Heart left ventricle (tissue), 16 donors: Measurements from ENCODE around the gene HIPK2. TPM values are rescaled to one million over a fixed set of nuclear protein-coding genes. Genes with fewer than 3 reads are reported as not detected.

Source experiments
- ATAC-seq, 4 donors: fragments of 200-7000 bp; cut with Tn5 transposase; one replicate each; pipeline ENCODE4 v1.9.1; 2020 to 2022; ENCODE audit warnings: moderate library complexity in 4 of 4, mild to moderate bottlenecking in 3 of 4, moderate number of reproducible peaks in 1 of 4
- DNase-seq, 5 donors: peaks; one replicate each; pipeline ENCODE4 v3.0.0-alpha.2; 2020
- H3K27ac ChIP-seq, 12 donors: fragments of 200-600 bp; sonication (generic) in 4 of 12; one replicate each; pipeline versions ENCODE4 v1.5.0 to v1.8.0; 2016 to 2022; ENCODE audit warnings: mild to moderate bottlenecking in 2 of 12
- H3K27me3 ChIP-seq, 9 donors: fragments of 200-600 bp; sonication (generic) in 2 of 9; one replicate each; pipeline versions ENCODE4 v1.5.1 to v1.8.0; 2016 to 2022; ENCODE audit warnings: mild to moderate bottlenecking in 3 of 9
- H3K36me3 ChIP-seq, 9 donors: fragments of 200-600 bp; sonication (generic) in 2 of 9; one replicate each; pipeline versions ENCODE4 v1.5.0 to v1.8.0; 2018 to 2022; ENCODE audit warnings: mild to moderate bottlenecking in 2 of 9
- H3K4me1 ChIP-seq, 12 donors: fragments of 200-600 bp; sonication (generic) in 4 of 12; one replicate each; pipeline versions ENCODE4 v1.5.0 to v1.8.0; 2016 to 2022; ENCODE audit warnings: mild to moderate bottlenecking in 3 of 12
- H3K4me3 ChIP-seq, 12 donors: fragments of 200-600 bp; sonication (generic) in 4 of 12; one replicate each; pipeline versions ENCODE4 v1.5.0 to v1.8.0; 2017 to 2022; ENCODE audit warnings: mild to moderate bottlenecking in 9 of 12, moderate library complexity in 4 of 12
- H3K9me3 ChIP-seq, 12 donors: fragments of 200-600 bp; sonication (generic) in 4 of 12; one replicate each; pipeline versions ENCODE4 v1.5.0 to v1.8.0; 2016 to 2022; ENCODE audit warnings: mild to moderate bottlenecking in 1 of 12
- CTCF ChIP-seq, 12 donors: fragments of 200-600 bp; sonication (generic) in 4 of 12; IDR thresholded peaks; one replicate each; pipeline versions ENCODE4 v1.5.0 to v1.8.0; 2018 to 2022; ENCODE audit warnings: antibody characterized with exemption in 12 of 12, mild to moderate bottlenecking in 5 of 12
- POLR2A ChIP-seq, 2 donors: fragments of 450-650 bp; IDR thresholded peaks; one replicate each; pipeline ENCODE4 v1.6.1; 2017; ENCODE audit warnings: antibody characterized with exemption in 2 of 2, mild to moderate bottlenecking in 2 of 2, moderate library complexity in 2 of 2
- WGBS, 4 donors: extraction: QIAGEN DNeasy Blood & Tissue Kit in 2 of 4; methylation state at CpG; one replicate each; pipeline versions ENCODE4 v1.1.5 to v1.1.7; 2013 to 2018; 5-methylcytosine and 5-hydroxymethylcytosine counted together
- intact Hi-C, 10 donors: fragments of 100-400 bp; cut with DNase I; formaldehyde crosslinking; loops; one replicate each; pipeline versions ENCODE4 v1.11.1 to v1.14.2; 2022
- polyA plus RNA-seq, 2 donors: library from polyadenylated mRNA; stranded (reverse); fragments of 200-250 nt; gene quantifications; one replicate each; pipeline ENCODE4 v1.2.3, GENCODE V29; 2013
- total RNA-seq, 9 donors: library from RNA; depleted of rRNA in 2 of 9; stranded (reverse); fragments of >200 nt in 2 of 9; fragmentation: NEBNext Ultra II Directional in 3 of 9; extraction: Animal tissue kit (Norgen Biotek cat#: 25700) in 3 of 9; gene quantifications; one replicate each; pipeline versions ENCODE4 v1.1.0 to v1.2.4, GENCODE V29; 2016 to 2023
- donor health status: ischemic (EF 13 %, LVEDD 7.1; RV severe dilation, severe dysfunction).
- donor health status: healthy with polysubstance abuse.
- donor health status: DM: no; HTN: yes; CAD: no.
- donor health status: DM: no; HTN: no; CAD: no.
- donor health status: ischemic (EF 25% LVEDD 6.9; RV normal size, moderate dysfunction).
- donor health status: ischemic (EF 25% LVEDD 5.7; RV mildly dilated, moderate dysfunction).
- donor health status: healthy.
- donor health status: DM: yes; HTN: yes; CAD: no.
- donor health status: ischemic (EF 35%, LVEDD 5.7; RV mildly dilated, moderate dysfunction).
- donor health status: nonischemic (EF 11% LVEDD 7.7; RV severe dilation, severe dysfunction).
- donor health status: DM: yes; HTN: yes; CAD: no.
- donor health status: PGD.
- donor health status: ischemic (EF 29% LVEDD 5.4; RV normal size, mild dysfunction).
- donor health status: nonischemic (EF 23%, LVEDD 6.1; RV moderate dilation, normal function).

Gene HIPK2
- total and polyA plus RNA-seq, 11 donors, result 43.2 to 244 (median 143) TPM

GRCh38 chr7:139566736-139567646 lies 210.8 kb downstream of the HIPK2 start:
- peaks cover 0 to 4% (median 0%) of the 10 kb centered on the region in 12 donors for H3K9me3 ChIP-seq
- intact Hi-C loops, result no loop called here
- ATAC-seq (no peak), DNase-seq (peak in 1 of 5 donors; percentile 12)
- no peaks in the 10 kb centered on the region for H3K27me3 ChIP-seq
- TF ChIP-seq POLR2A (IDR thresholded peaks at IDR 0.05) (no peak), CTCF (IDR thresholded peaks at IDR 0.05) (no peak)
- no peak overlapping the region for H3K4me3 ChIP-seq
- 83 to 88% (median 86%) methylated on average over 14 to 15 of the region's 15 CpGs for WGBS, 4 donors
- peaks cover 0 to 39% (median 14%) of the 10 kb centered on the region in 9 donors for H3K36me3 ChIP-seq
- peaks cover 0 to 4% (median 0%) of the 10 kb centered on the region in 12 donors for H3K4me1 ChIP-seq
- H3K27ac ChIP-seq, result no peak overlapping the region

- TF ChIP-seq POLR2A (IDR thresholded peaks at IDR 0.05), result no peak
- no peak for TF ChIP-seq CTCF (IDR thresholded peaks at IDR 0.05)
- whole genome bisulfite sequencing, 4 donors, result 83 to 91% (median 87%) methylated on average over 6 of the region's 6 CpGs
- peak in 1 of 5 donors; percentile 3 for DNase-seq
- peaks cover 0 to 4% (median 0%) of the 10 kb centered on the region in 12 donors for H3K4me1 ChIP-seq
- peaks cover 0 to 4% (median 0%) of the 10 kb centered on the region in 12 donors for H3K9me3 ChIP-seq
- no peak overlapping the region for H3K4me3 ChIP-seq
- H3K27ac ChIP-seq, result no peak overlapping the region
- ATAC-seq, result no peak
- intact Hi-C loops, result no loop called here
- peaks cover 0 to 30% (median 9%) of the 10 kb centered on the region in 9 donors for H3K36me3 ChIP-seq
- H3K27me3 ChIP-seq, result no peaks in the 10 kb centered on the region
Measured at GRCh38 chr7:139566075-139566474, 211.7 kb downstream of the HIPK2 start.

- no peak for ATAC-seq
- DNase-seq, result no peak
- Histone ChIP-seq H3K4me1 (peaks cover 0 to 4% (median 0%) of the 10 kb centered on the region in 12 donors), H3K27me3 (no peaks in the 10 kb centered on the region), H3K36me3 (peaks cover 0 to 16% (median 3%) of the 10 kb centered on the region in 9 donors), H3K27ac (no peak overlapping the region), H3K4me3 (no peak overlapping the region), H3K9me3 (peaks cover 0 to 4% (median 0%) of the 10 kb centered on the region in 12 donors)
- 93 to 96% (median 95%) methylated on average over 5 of the region's 5 CpGs for WGBS, 4 donors
- TF ChIP-seq POLR2A (IDR thresholded peaks at IDR 0.05) (no peak), CTCF (IDR thresholded peaks at IDR 0.05) (no peak)
- intact Hi-C loops, result loop anchor here in 1 of 10 donors (5.0 kb wide), 1 partner anchor 62 kb away; no protein-coding TSS in a partner anchor
Measured at GRCh38 chr7:139563856-139564255, 213.9 kb downstream of the HIPK2 start.

GRCh38 chr7:139562961-139563565 lies 214.7 kb downstream of the HIPK2 start:
- intact Hi-C loops, result loop anchor here in 1 of 10 donors (5.0 kb wide), 1 partner anchor 61 kb away; no protein-coding TSS in a partner anchor
- Histone ChIP-seq H3K4me1 (peaks cover 0 to 4% (median 0%) of the 10 kb centered on the region in 12 donors), H3K27me3 (no peaks in the 10 kb centered on the region), H3K27ac (no peak overlapping the region), H3K36me3 (peaks cover 0 to 11% (median 0%) of the 10 kb centered on the region in 9 donors), H3K9me3 (peaks cover 0 to 4% (median 0%) of the 10 kb centered on the region in 12 donors), H3K4me3 (no peak overlapping the region)
- TF ChIP-seq CTCF (IDR thresholded peaks at IDR 0.05) (no peak), POLR2A (IDR thresholded peaks at IDR 0.05) (no peak)
- peak in 3 of 4 donors; percentile 35 to 66 (median 50) for ATAC-seq
- 60 to 71% (median 64%) methylated on average over 13 of the region's 13 CpGs for WGBS, 4 donors
- peak in 1 of 5 donors; percentile 15 for DNase-seq
